Measurements from ENCODE around the gene GALNT11. TPM values are rescaled to one million over a fixed set of nuclear protein-coding genes. Genes with fewer than 3 reads are reported as not detected.
A peak's percentile ranks its signal among the peaks of the same experiment; 100 is the strongest.

Gene GALNT11
- total RNA-seq, 1 donor from 2014 or later = 65.5 TPM

DNA sequence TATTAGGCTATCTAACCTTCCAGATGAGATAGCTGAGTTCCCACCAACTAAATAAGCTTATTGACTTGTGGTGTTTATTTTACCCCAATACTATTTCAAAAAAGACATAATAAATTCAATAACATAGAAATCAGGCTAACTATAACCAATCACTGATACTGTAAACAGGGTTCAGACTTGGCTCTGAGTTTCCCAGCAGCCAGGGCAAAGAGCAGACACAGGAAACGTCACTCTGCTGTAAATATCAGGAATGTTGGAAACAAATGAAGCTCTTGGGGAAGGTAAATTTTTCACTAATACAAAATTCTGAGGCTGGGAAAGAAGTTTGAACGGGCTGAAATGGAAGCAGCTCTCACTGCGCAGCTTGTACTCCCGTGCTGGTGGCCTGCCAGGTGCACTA lies 114.6 kb downstream of the GALNT11 start:
- Mint-ChIP-seq H3K27me3 (ENCODE audit: insufficient read depth, low read depth) (no peaks in the 10 kb centered on the region), H3K9me3 (no peaks in the 10 kb centered on the region), H3K4me1 (peaks cover 9% of the 10 kb centered on the region), H3K27ac (no peak overlapping the region), H3K4me3 (no peak overlapping the region), H3K36me3 (peaks cover 38% of the 10 kb centered on the region)
- peaks cover 4% of the 10 kb centered on the region for H4K20me1 ChIP-seq (ENCODE audit: low read depth)
- H3K9ac ChIP-seq = no peak overlapping the region
- no peak overlapping the region for H2AFZ ChIP-seq (replicated peaks)
- DNase-seq (ENCODE audit: low spot score) = no peak
- peaks cover 4% of the 10 kb centered on the region for H3F3A ChIP-seq (ENCODE audit: low read depth)
- no peak overlapping the region for H3K27ac ChIP-seq
- H3K27me3 ChIP-seq = no peaks in the 10 kb centered on the region
- H3K4me2 ChIP-seq = no peak overlapping the region
- no peaks in the 10 kb centered on the region for H3K79me2 ChIP-seq (ENCODE audit: low read depth)
- no peaks in the 10 kb centered on the region for H3K9me3 ChIP-seq (ENCODE audit: low read depth)
- no peaks in the 10 kb centered on the region for H3K36me3 ChIP-seq
- TF ChIP-seq EZH2 (IDR thresholded peaks at IDR 0.05) (no peak), EZH2phosphoT487 (IDR thresholded peaks at IDR 0.05) (no peak)
- TF ChIP-seq, protein P1, sequence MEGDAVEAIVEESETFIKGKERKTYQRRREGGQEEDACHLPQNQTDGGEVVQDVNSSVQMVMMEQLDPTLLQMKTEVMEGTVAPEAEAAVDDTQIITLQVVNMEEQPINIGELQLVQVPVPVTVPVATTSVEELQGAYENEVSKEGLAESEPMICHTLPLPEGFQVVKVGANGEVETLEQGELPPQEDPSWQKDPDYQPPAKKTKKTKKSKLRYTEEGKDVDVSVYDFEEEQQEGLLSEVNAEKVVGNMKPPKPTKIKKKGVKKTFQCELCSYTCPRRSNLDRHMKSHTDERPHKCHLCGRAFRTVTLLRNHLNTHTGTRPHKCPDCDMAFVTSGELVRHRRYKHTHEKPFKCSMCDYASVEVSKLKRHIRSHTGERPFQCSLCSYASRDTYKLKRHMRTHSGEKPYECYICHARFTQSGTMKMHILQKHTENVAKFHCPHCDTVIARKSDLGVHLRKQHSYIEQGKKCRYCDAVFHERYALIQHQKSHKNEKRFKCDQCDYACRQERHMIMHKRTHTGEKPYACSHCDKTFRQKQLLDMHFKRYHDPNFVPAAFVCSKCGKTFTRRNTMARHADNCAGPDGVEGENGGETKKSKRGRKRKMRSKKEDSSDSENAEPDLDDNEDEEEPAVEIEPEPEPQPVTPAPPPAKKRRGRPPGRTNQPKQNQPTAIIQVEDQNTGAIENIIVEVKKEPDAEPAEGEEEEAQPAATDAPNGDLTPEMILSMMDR (IDR thresholded peaks at IDR 0.05) = no peak
- H3K4me1 ChIP-seq = no peaks in the 10 kb centered on the region
- H3K4me3 ChIP-seq = no peak overlapping the region

DNA sequence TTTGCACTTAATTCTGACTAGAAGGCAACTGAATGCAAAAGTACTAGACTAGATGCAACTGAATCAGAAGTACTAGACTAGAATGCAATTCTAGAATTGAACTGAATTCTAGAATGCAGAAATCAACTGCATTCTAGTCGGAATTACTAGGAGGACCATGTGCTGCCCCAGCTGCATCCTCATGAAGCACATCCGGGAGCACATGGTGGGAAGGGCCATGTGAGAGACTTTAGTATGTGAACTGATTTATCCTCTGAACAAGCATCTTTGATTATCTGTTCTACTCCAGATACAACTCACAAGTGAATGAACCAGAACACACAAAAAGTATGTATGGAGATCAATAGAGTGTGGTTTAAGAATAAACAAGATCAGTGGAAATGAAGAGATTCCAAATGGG lies 115.1 kb downstream of the GALNT11 start:
- H3K36me3 Mint-ChIP-seq = peaks cover 39% of the 10 kb centered on the region
- no peak overlapping the region for H3K4me3 ChIP-seq
- no peak overlapping the region for H3K27ac Mint-ChIP-seq
- H3F3A ChIP-seq (ENCODE audit: low read depth) = peaks cover 4% of the 10 kb centered on the region
- no peak for DNase-seq (ENCODE audit: low spot score)
- no peak overlapping the region for H3K9ac ChIP-seq
- H3K9me3 Mint-ChIP-seq = no peaks in the 10 kb centered on the region
- TF ChIP-seq EZH2phosphoT487 (IDR thresholded peaks at IDR 0.05) (no peak), EZH2 (IDR thresholded peaks at IDR 0.05) (no peak)
- TF ChIP-seq, protein P1 (IDR thresholded peaks at IDR 0.05) = no peak
- H3K79me2 ChIP-seq (ENCODE audit: low read depth) = no peaks in the 10 kb centered on the region
- H3K4me1 ChIP-seq = no peaks in the 10 kb centered on the region
- H3K4me2 ChIP-seq = no peak overlapping the region
- peaks cover 6% of the 10 kb centered on the region for H4K20me1 ChIP-seq (ENCODE audit: low read depth)
- H3K27ac ChIP-seq = no peak overlapping the region
- no peaks in the 10 kb centered on the region for H3K27me3 ChIP-seq
- H3K9me3 ChIP-seq (ENCODE audit: low read depth) = no peaks in the 10 kb centered on the region
- peaks cover 9% of the 10 kb centered on the region for H3K4me1 Mint-ChIP-seq
- no peaks in the 10 kb centered on the region for H3K27me3 Mint-ChIP-seq (ENCODE audit: insufficient read depth, low read depth)
- H3K36me3 ChIP-seq = peaks cover 1% of the 10 kb centered on the region
- no peak overlapping the region for H2AFZ ChIP-seq (replicated peaks)
- no peak overlapping the region for H3K4me3 Mint-ChIP-seq

DNA sequence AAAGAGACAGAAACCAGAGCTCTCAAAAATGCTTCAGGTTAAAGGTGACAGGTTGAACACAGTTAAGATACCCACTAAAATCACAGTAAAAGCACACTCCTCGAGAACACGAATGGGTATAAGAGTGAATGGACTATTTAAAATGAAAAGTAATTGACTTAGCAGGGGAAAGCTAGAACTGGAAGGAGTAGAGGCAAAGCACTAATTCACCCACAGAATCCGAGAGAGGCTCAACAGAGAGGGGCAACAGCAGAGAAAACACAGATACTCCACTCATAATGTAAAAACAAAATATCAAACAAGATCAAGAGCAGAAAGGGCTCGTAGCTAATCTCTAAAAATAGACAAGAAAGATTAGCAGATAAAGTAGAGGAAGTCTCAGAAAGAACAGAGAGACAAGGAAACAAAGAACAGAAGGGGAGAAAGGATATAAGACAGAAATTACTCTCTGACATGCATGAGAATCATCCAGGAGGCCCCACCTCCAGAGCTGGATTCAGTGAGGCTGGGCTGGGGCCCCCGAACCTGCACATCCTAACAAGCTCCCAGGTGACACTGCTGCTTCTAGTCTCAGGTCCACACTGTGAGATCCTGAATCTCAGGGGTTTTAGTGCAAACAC lies 117.6 kb downstream of the GALNT11 start:
- no peaks in the 10 kb centered on the region for H3K4me1 ChIP-seq
- H3K9ac ChIP-seq = no peak overlapping the region
- H2AFZ ChIP-seq (replicated peaks) = no peak overlapping the region
- peaks cover 17% of the 10 kb centered on the region for H4K20me1 ChIP-seq (ENCODE audit: low read depth)
- no peaks in the 10 kb centered on the region for H3K79me2 ChIP-seq (ENCODE audit: low read depth)
- H3K4me2 ChIP-seq = no peak overlapping the region
- H3K4me3 ChIP-seq = no peak overlapping the region
- Mint-ChIP-seq H3K27me3 (ENCODE audit: insufficient read depth, low read depth) (no peaks in the 10 kb centered on the region), H3K4me3 (no peak overlapping the region), H3K36me3 (peaks cover 40% of the 10 kb centered on the region), H3K9me3 (no peaks in the 10 kb centered on the region), H3K4me1 (no peaks in the 10 kb centered on the region), H3K27ac (no peak overlapping the region)
- H3K9me3 ChIP-seq (ENCODE audit: low read depth) = no peaks in the 10 kb centered on the region
- TF ChIP-seq EZH2 (IDR thresholded peaks at IDR 0.05) (no peak), EZH2phosphoT487 (IDR thresholded peaks at IDR 0.05) (no peak)
- TF ChIP-seq, protein P1 (IDR thresholded peaks at IDR 0.05) = no peak
- peak overlapping the region; percentile 49 for H3K27ac ChIP-seq
- no peaks in the 10 kb centered on the region for H3F3A ChIP-seq (ENCODE audit: low read depth)
- peaks cover 9% of the 10 kb centered on the region for H3K36me3 ChIP-seq
- no peaks in the 10 kb centered on the region for H3K27me3 ChIP-seq
- DNase-seq (ENCODE audit: low spot score) = no peak
